ENCODE measurements around the gene SAP30BP. TPM values are rescaled to one million over a fixed set of nuclear protein-coding genes. Genes with fewer than 3 reads are reported as not detected.
"Not testable (repeated sequence)": the region's sequence is repeated elsewhere in the genome, so short reads cannot be mapped to it uniquely, and the experiment has no call there.

The SAP30BP gene
- total RNA-seq, 1 experiment from 2014 or later = 135 TPM

DNA sequence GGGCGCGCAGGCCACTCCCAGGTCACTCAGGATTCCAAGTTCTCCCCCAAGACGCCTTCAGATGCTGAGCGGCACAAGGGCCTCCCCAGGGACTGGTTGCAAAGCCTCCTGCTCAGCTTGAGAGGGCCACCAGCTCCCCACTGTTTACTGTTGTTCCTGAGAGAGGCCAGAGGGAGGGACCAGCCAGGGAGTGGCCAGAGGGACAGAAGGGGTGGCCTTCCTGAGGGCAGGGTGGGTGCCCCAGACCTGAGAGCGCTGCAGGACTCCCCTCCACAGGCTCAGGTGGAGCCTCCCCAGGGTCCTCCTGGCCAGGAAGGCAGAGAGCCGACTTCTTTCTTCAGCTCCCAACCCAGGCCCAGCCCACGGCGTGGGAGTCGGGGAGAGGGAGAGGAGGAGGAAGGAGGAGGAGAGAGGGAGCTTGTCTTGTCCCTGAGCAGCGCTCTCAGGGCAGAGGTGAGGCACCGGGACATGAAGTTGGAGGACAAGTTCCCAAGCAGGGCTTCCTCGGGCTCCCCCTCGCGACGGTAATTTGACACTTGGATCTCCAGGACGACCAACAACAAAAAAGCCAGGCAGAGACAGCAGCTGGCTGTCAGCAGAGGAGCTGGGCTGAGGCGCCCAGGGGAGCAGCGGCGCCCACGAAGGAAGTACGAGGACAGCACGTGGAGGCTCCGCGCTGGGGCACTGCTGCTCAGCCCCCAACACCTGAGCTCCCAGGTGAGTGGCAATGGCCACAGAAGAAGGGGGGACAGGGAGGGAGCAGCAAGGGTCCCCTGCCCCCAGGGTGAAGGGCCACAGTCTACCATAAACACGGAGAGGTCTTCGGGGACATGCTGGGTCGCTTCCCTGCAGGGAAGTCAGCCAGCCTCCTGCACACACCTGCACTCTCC, 33.4 kb upstream of the SAP30BP start:
- DNase-seq (ENCODE audit: low spot score) = peak; percentile 88

DNA sequence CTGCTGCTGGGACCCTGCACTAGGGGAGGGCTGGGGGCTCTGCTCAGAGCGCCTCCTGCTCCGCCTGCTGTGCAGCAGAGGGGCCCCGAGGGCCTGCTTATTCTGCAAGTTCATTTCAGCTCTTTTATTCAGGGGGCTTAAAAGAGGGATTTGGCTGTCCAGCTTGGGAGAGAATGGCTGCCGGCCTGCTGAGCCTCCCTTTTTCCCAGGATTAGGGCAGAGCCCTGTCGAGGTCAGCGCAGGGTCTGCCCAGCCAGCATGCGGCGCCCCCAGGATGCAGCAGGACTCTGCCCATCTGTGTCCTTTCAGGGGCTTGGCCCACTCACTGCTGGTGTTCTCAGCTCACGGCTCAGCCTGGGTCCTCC, 32.8 kb upstream of the SAP30BP start:
- no peak for DNase-seq (ENCODE audit: low spot score)

DNA sequence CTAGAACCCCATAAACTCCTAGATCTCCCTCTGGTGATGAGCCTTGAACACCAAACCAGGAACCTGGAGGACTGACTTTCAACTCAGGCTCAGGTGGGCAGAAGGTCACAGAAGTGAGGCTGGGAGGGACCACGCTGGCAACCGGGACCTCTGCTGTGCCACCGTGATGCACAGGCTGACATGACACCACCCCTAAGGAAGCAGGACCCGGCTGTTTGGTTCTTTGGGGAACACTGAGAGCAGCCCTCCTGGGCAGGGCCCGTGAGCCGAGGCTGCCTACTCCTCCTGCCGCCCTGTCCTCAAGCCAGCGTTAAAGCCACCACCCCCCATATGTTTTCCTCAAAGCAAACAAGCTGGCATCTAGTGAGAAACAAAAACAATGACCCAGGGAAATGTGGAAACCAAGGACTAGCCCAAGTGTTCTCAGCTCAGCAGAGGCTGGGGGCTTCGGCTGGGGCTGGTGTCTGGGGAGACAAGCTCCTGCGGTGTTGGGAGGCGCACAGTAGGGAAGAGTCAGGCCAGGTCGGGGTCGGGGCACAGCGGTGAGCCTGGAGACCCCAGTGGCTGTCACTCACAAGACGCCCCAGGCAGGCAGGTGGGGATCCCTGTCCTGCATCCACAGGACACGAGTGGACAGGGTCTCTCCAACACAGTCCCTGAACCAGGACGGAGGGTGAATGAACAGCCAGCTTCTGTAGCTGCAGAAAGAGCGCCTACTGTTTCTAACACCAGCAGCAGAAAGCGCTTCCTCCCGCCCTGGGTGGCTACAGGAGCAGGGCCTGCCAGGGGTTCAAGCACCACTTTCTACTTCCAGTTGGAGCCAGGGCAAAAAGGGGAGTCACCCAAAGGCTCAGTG, 32.2 kb upstream of the SAP30BP start:
- DNase-seq (ENCODE audit: low spot score) = no peak

DNA sequence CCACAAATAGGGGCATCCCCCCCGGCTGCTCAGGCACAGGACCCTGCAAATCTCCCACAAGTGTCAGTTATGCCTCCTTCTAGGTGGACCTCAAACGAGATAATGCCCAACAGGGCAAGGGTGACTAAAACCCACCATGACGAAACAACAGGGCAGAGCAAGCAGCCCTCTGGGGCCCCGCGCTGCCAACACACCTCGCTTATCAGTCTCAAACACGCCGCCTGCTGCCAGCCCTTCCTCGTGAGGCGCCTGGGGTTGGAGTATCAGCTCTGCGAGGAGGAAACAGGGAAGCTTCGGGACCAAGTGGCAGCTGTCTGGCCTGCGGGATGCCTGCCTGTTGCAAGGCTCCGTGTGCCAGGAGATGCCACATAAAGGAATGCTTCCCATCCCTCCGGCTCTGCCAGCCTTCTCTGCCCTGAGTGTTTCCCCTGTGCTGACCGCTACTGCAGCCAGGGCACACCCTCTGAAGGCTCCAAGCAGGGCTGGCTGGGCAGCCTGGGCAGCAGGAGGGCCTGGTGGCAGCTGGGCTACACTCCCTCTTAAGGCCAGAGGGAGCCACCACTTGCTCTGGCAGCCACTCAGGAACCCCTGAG, 31.4 kb upstream of the SAP30BP start:
- no peak for DNase-seq (ENCODE audit: low spot score)

DNA sequence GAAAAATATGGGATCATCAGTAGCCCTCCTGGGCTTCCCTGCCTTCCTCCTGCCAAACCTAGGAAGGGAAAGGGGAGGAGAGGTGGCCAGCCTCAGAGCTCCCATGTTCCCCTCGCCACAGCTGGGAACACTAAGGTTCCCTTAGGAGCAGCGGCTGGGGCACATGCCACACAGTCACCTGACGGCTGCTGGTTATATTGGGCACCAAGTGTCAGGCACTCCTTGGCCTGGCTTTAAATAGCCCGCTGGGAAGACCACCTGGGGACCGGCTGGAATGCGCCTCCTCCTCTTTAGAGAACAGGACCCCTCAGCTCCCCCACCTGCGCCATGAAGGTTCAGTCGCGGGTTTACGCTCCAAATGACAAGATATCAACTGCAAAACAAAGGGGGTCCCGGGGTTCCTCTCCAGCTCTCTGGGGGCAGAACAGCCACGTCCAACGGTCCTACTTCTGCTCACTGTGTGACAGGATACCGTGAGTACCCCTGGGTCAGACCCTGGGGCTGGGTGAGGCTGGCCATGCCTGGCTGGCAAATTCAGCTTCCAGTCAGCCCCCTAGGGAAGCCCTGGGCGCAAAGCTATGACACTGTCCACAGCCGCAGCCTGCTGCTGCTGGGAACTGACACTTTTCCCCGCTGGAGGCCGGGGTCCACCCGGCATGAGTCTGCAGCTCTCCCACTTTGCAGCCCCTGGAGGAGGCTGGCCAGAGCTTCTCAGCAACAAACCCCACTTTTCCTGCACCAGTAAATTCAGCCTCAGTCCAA, 30.6 kb upstream of the SAP30BP start:
- DNase-seq (ENCODE audit: low spot score) = no peak

DNA sequence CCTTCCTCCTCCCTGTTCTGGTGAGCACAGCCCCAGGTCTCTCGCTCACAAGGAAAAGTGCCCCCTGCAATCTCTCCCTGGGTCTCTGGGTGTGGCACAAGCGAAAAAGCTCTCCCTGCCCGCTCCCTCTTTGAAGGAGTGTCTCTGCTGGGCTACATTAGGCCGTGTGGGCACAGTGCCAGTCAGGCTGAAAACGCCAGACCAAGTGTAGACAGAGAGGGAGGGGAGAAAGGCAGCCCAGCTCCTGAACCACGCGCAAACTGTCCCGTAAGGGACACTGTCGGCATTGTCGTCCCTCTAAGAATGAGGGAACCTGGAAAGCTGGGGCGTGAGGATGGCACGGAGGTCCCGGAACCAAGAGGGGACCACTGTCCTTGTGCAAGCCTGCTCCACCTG, 30.0 kb upstream of the SAP30BP start:
- DNase-seq (ENCODE audit: low spot score) = no peak

DNA sequence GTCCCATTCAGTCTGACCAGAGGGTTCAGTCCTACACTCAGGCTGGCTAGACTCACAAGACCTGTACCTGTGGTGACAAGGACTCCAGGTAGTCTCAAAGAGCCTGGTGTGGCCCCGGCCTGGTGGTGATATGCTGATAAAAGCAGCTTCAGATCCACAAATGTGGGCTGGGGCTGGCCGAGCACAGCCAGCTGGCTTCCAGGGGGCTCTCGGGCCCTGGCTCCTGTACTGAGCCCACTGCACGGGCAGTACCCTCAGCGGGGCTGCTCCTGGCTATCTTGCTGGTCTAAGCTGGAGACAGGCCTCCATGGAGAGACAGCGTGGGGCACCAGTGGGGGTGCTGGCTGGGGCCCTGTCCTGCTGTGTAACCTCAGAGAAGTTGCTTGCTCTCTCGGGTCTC, 29.6 kb upstream of the SAP30BP start:
- DNase-seq (ENCODE audit: low spot score) = no peak

DNA sequence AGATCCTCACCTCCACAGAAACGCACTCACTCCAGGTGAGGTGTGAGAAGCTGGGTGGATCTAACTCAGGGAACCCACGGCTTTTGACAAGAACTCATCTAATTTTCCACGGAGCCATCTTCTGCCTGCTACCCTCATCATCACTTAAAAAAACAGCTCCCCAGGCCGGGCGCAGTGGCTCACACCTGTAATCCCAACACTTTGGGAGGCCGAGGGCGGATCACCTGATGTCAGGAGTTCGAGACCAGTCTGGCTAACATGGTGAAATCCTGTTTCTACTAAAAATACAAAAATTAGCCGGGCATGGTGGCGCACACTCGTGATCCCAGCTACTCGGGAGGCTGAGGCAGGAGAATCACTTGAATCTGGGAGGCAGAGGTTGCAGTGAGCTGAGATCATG, 29.1 kb upstream of the SAP30BP start:
- DNase-seq (ENCODE audit: low spot score) = not testable (repeated sequence)

DNA sequence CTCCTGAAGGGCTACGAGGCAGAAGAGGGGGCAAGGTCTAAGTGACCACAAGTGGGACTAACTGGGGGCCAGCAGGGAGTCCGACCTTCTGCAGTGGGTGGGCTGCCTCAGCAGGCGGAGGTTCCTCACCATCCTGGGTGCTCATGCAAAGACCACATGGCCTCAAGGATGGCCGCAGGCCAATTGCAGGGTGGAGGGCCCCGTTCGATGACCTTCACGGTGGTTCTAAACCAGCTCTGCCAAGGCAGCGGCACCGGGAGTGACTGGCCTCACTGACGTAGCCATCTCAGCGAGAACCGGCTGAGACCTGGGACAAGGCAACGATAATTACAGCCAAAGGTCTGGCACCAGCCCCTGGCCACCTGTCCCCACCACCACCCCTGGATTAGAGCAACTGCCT, 28.2 kb upstream of the SAP30BP start:
- no peak for DNase-seq (ENCODE audit: low spot score)

DNA sequence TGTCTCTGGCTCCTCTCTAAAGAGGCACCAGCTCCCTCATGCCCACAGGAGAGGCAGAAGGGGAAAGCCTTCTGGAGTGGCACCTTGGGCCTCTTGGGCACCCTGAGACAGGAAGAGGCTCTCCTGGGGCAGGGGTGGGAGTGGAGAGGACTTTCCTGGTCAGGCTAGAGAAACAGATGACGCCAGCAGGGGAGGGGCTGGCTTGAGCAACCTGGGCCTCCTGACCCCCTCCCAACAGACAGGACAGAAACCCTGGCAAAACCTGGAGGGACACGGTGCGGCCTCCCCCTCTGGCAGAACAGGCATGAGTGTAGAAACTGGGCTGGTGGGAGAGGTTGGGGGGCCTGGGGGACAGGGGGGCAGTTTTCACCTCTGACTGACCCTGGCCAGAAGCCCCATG, 27.8 kb upstream of the SAP30BP start:
- DNase-seq (ENCODE audit: low spot score) = no peak

DNA sequence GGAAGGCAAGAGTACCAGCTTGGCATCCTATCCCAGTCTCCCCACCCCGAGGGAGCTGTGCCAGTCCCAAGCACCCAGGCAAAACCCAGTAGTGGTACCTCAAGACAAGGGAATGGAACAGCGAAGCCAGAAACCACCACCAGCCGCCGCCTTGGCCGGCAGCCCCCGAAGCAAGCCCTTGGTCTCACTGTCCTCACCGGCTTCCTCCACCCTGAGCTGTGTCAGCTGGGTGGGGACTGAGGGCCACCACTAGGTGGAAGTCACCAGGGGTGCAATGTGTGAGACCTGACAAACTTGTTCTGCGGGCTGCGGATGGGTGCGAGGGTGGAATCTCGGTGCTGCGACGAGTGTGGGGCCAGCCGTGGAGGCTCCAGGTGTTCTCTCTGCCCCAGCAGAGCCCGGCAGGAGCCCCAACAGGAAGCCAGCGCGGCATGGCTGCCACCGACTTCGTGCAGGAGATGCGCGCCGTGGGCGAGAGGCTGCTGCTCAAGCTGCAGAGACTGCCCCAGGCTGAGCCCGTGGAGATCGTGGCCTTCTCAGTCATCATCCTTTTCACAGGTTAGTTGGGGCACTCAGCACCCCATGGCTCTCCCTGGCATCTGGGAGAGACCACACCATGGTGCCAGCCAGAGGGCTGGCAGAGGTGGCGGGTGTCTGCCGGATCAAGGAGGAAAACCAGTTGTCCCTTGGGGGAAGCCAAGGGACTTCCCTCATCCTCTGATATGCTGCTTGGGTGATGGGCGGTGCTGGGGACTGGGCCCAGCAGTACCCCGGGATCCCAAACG, 27.2 kb upstream of the SAP30BP start:
- no peak for DNase-seq (ENCODE audit: low spot score)

DNA sequence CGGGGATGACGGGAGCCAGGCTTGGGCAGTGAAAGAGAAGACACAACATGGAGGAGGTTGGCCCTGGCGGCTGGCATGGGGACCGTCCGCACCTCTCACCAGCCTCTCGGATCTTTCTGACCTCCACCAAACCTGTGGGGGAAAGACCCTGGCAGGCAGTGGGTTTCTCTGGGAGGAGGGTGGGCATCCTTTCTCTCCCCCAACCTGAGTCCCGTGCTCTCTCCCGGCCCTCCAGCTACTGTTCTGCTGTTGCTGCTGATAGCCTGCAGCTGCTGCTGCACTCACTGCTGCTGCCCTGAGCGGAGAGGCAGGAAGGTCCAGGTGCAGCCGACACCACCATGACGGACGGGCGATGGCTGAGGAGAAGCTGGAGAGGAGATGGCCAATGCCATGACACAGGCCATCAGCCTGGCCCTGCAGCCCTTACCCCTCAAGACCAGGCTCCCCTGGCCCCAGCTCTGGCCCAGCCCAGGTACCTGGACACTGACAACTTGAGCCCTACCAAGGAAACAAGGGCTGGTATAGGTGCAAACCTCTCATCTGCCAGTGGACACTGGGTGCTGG, 26.5 kb upstream of the SAP30BP start:
- no peak for DNase-seq (ENCODE audit: low spot score)

DNA sequence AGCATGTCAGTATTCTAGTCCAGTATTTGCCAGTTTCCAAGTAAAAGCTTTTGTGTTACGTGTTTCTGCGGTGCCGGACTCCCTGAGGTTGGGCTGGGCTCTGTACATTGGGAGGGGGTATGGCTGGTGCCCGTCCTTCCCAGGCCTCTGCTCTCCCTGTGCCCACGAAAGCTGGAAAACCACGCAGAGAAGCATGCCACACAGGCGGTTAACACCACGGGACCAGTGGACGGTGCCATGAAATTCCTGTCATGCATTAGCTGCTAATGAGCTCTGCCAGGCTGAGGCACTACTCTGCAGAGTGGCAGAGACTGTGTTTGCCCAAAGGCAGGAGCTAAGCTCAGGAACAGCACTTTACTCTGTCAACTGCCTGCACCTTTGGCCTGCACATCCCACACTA, 25.8 kb upstream of the SAP30BP start:
- DNase-seq (ENCODE audit: low spot score) = no peak

DNA sequence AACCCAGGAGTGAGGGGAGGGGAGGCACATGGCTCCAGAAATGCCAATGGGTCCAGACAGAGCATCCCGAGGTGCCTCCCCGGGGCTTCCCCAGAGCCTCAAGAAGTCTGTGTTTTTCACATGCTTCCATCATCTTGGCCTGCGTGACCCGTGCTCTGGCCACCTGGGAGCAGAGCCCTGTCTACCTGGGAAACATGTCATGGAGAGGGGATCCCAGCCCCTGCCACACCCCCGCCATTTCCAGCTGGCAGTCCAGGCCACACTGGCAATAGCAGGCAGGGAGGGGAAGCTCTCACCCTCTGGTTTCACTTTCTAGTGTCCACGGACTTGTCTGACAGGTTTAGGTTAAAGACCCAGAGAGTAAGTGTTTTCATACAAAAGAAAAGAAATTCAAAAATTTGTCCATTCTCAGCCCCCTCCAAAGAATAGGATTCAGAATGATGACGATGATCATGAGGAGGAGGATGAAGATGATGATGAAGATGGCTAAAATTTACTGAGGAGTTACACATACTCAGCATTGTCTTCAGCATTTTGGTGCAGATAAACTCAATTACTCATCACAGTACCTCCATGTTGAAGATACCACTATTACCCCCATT, 24.9 kb upstream of the SAP30BP start:
- no peak for DNase-seq (ENCODE audit: low spot score)

DNA sequence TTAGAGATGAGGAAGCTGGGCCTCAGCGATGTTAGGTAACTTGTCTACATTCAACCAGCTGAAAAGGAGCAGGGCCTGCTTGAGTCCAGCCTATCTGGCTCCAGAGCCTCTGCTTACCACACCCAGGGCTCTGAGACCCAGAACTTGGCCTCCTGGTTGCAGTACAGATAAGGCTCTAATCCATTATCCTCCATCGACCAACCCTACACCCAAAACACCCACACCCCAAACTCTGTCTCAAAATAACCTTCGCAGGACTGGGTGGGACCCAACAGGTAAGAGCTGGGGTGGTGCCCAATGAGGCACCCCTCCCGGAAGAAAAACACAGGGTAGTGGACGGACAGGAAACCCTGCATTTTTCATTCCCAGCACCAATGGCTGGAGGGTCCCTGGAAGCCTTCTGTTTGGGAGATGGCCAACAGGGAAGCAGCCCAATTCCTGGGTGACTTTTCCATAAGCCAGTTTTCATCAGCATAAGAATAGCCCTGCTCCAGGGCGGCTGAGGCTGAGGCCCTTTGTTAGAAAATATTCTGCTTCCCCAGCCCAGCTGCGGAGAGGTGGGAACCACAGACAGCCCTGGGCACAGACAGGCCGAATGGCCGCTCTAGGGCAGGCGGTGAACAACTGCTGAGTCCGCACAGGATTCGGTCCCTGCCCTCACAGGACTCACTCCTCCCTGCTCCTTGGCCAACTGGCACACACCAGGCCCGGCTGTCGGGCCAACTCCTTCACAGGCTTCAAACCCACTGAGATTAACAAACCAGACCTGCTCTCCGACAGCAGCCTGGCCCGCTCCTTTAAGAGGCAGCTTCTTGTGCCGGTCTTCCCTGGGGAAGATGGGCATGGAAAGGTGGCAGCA, 24.1 kb upstream of the SAP30BP start:
- DNase-seq (ENCODE audit: low spot score) = no peak

DNA sequence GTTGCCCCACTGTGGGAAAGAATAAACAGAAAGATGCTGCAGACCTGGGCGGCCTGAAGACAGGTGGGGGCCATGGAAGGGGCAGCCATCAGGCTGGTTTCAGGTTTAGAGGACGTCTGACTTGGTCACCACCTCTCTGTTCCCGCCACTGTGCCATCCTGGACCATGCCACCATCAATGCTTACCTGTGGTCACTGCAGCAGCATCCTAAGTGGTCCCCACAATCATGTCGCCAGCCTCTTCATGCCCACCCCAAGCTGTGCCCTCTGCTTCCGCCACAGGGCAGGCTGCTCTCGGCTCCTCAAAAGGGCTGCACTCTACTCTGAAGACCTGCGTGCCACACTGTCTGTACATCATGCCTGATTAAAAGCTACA, 23.5 kb upstream of the SAP30BP start:
- no peak for DNase-seq (ENCODE audit: low spot score)

DNA sequence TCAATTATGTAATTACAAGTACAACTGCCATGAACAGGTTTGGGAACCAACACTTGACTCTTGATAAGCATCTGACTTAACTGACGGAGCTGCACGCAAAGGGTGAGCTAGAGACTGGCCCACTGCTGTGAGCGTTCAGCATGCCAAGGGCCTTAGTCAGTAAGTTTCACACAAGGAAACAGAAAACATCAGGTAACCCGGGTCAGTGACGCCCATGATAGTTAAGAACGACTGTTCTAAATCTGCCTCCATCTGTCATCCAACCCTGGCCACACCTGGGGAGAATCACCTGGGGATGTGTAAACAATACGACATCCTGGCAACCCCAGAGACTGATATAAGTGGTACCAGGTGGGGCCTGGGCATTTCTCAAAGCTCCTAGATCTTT, 21.6 kb upstream of the SAP30BP start:
- DNase-seq (ENCODE audit: low spot score) = no peak

DNA sequence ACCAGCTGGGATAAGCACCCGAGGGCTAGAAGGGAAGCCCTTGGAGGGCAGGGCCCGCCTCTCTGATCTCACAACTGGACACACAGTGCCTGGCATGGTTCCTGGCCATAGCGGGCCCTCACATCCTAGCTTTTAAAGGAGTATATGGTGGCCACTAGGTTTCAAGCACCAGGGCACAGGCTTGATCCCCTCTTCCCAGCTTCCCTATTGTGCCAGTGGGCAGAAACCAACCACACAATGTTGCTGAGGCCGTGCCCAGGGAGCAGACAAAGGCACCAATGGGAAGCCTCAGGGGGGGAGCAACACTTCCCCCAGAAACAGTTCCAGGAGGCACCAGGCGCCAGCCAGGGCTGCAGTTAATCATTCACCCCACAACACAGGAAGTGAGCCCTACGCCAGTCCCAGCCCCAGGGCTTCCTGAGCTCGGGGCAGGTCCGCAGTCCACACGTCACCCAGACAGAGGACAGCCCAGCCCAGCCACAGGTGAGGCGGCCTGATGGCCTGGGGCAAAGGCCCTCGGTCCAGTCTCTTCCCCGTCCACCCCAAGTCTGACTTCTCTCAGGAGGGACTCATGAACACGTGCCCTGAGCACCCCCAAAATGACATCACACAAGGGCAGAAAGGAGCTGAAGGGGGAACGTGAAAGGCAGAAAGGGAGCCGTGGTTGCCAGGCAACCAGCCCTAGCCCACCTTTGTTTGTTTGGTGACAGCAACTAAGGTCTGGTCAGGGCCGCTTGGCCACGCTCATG, 21.1 kb upstream of the SAP30BP start:
- DNase-seq (ENCODE audit: low spot score) = no peak

DNA sequence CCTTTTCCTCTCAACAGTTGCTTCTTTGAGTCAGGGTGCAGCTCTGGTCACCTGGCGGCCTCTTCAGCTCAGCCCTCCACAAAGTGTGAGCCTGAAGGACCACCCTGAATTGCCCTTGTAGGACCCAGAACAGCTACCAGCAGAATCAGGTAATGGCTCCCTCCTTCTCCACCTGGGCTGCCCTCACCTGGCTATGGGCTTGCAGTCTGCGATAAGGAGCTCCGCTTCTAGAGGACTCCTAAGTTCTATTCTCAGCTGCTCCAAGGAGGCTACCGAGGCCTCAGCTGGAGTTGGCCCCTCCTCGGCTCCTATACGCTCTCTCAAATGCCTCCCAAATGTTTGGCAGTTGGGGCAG, 20.5 kb upstream of the SAP30BP start:
- DNase-seq (ENCODE audit: low spot score) = no peak

Data from H4 (cell line).